ENCODE data around the gene COA5.

- no peak for TF ChIP-seq REST (IDR thresholded peaks at IDR 0.05)
- TF ChIP-seq CTCF (IDR thresholded peaks at IDR 0.05; ENCODE audit: low read depth, low read length, missing input control): no peak
- TF ChIP-seq GABPA (IDR thresholded peaks at IDR 0.05 in 1 of 2, conservative IDR thresholded peaks at IDR 0.05 in 1 of 2): no peak
These were observed 3.2 kb downstream of the COA5 start for GRCh38 chr2:98605076-98605475.

All from liver (tissue), 3 donors.